Measurements from ENCODE around the gene PHF23.
A peak's percentile ranks its signal among the peaks of the same experiment; 100 is the strongest.

PHF23 gene

GRCh38 chr17:7279448-7279847 is 40.2 kb upstream of the PHF23 start:
- Histone ChIP-seq H3K27me3 (ENCODE audit: control insufficient read depth, insufficient read depth, low read length, poor library complexity, severe bottlenecking) (peaks cover 30% of the 10 kb centered on the region), H3K27ac (ENCODE audit: insufficient read depth, low read depth, low read length, poor library complexity, severe bottlenecking) (no peak overlapping the region), H3K4me3 (ENCODE audit: insufficient read depth, low read depth, low read length) (no peak overlapping the region), H3K36me3 (ENCODE audit: control insufficient read depth, insufficient read depth, low read length) (no peaks in the 10 kb centered on the region), H3K4me1 (ENCODE audit: control insufficient read depth, insufficient read depth, low read length) (no peaks in the 10 kb centered on the region), H3K9me3 (ENCODE audit: control insufficient read depth, low read length) (no peaks in the 10 kb centered on the region)
- 91 to 92% methylated on average over 7 to 8 of the region's 8 CpGs for WGBS, 2 experiments

GRCh38 chr17:7266784-7267183 is 27.5 kb upstream of the PHF23 start:
- Histone ChIP-seq H3K27ac (ENCODE audit: insufficient read depth, low read depth, low read length, poor library complexity, severe bottlenecking) (no peak overlapping the region), H3K4me1 (ENCODE audit: control insufficient read depth, insufficient read depth, low read length) (peaks cover 5% of the 10 kb centered on the region), H3K9me3 (ENCODE audit: control insufficient read depth, low read length) (no peaks in the 10 kb centered on the region), H3K27me3 (ENCODE audit: control insufficient read depth, insufficient read depth, low read length, poor library complexity, severe bottlenecking) (peaks cover 31% of the 10 kb centered on the region), H3K4me3 (ENCODE audit: insufficient read depth, low read depth, low read length) (no peak overlapping the region), H3K36me3 (ENCODE audit: control insufficient read depth, insufficient read depth, low read length) (no peaks in the 10 kb centered on the region)
- WGBS, 2 experiments: 85% methylated on average over 1 of the region's 1 CpG; no CpG with 5 or more reads in 1 of the 2 experiments

- WGBS, 2 experiments: 61 to 77% methylated on average over 4 of the region's 4 CpGs
- no peaks in the 10 kb centered on the region for H3K9me3 ChIP-seq (ENCODE audit: control insufficient read depth, low read length)
- H3K4me1 ChIP-seq (ENCODE audit: control insufficient read depth, insufficient read depth, low read length): peaks cover 9% of the 10 kb centered on the region
- H3K27ac ChIP-seq (ENCODE audit: insufficient read depth, low read depth, low read length, poor library complexity, severe bottlenecking): no peak overlapping the region
- H3K36me3 ChIP-seq (ENCODE audit: control insufficient read depth, insufficient read depth, low read length): no peaks in the 10 kb centered on the region
- no peak overlapping the region for H3K4me3 ChIP-seq (ENCODE audit: insufficient read depth, low read depth, low read length)
- H3K27me3 ChIP-seq (ENCODE audit: control insufficient read depth, insufficient read depth, low read length, poor library complexity, severe bottlenecking): peaks cover 50% of the 10 kb centered on the region
These were observed 24.5 kb upstream of the PHF23 start for GRCh38 chr17:7263801-7264078.

- H3K27me3 ChIP-seq (ENCODE audit: control insufficient read depth, insufficient read depth, low read length, poor library complexity, severe bottlenecking): peaks cover 50% of the 10 kb centered on the region
- peak overlapping the region; percentile 30 for H3K4me3 ChIP-seq (ENCODE audit: insufficient read depth, low read depth, low read length)
- H3K27ac ChIP-seq (ENCODE audit: insufficient read depth, low read depth, low read length, poor library complexity, severe bottlenecking): no peak overlapping the region
- WGBS, 2 experiments: 16 to 18% methylated on average over 26 of the region's 26 CpGs
- H3K4me1 ChIP-seq (ENCODE audit: control insufficient read depth, insufficient read depth, low read length): peaks cover 9% of the 10 kb centered on the region
- no peaks in the 10 kb centered on the region for H3K9me3 ChIP-seq (ENCODE audit: control insufficient read depth, low read length)
- H3K36me3 ChIP-seq (ENCODE audit: control insufficient read depth, insufficient read depth, low read length): no peaks in the 10 kb centered on the region
These were observed 23.9 kb upstream of the PHF23 start for GRCh38 chr17:7262935-7263800.

- peaks cover 9% of the 10 kb centered on the region for H3K4me1 ChIP-seq (ENCODE audit: control insufficient read depth, insufficient read depth, low read length)
- peak within 1 kb of the TSS; percentile 33 for H3K4me3 ChIP-seq (ENCODE audit: insufficient read depth, low read depth, low read length)
- H3K36me3 ChIP-seq (ENCODE audit: control insufficient read depth, insufficient read depth, low read length): no peaks in the 10 kb centered on the region
- WGBS, 2 experiments: 1 to 2% methylated on average over 64 of the region's 64 CpGs
- no peaks in the 10 kb centered on the region for H3K9me3 ChIP-seq (ENCODE audit: control insufficient read depth, low read length)
- no peak within 1 kb of the TSS for H3K27ac ChIP-seq (ENCODE audit: insufficient read depth, low read depth, low read length, poor library complexity, severe bottlenecking)
- peaks cover 50% of the 10 kb centered on the region for H3K27me3 ChIP-seq (ENCODE audit: control insufficient read depth, insufficient read depth, low read length, poor library complexity, severe bottlenecking)
These were observed 23.1 kb upstream of the PHF23 start, which contains the start of gene CLDN7 for GRCh38 chr17:7262192-7262934. TSS of gene CLDN7 (minus strand) at chr17:7262478. CDS start at chr17:7262043, 435 bp downstream.

GRCh38 chr17:7261379-7262191 is 22.3 kb upstream of the PHF23 start:
- Histone ChIP-seq H3K27me3 (ENCODE audit: control insufficient read depth, insufficient read depth, low read length, poor library complexity, severe bottlenecking) (peaks cover 50% of the 10 kb centered on the region), H3K9me3 (ENCODE audit: control insufficient read depth, low read length) (no peaks in the 10 kb centered on the region), H3K36me3 (ENCODE audit: control insufficient read depth, insufficient read depth, low read length) (peaks cover 3% of the 10 kb centered on the region), H3K4me1 (ENCODE audit: control insufficient read depth, insufficient read depth, low read length) (peaks cover 9% of the 10 kb centered on the region), H3K4me3 (ENCODE audit: insufficient read depth, low read depth, low read length) (peak overlapping the region; percentile 33), H3K27ac (ENCODE audit: insufficient read depth, low read depth, low read length, poor library complexity, severe bottlenecking) (no peak overlapping the region)
- 7 to 9% methylated on average over 71 of the region's 71 CpGs for WGBS, 2 experiments

- Histone ChIP-seq H3K36me3 (ENCODE audit: control insufficient read depth, insufficient read depth, low read length) (peaks cover 7% of the 10 kb centered on the region), H3K4me1 (ENCODE audit: control insufficient read depth, insufficient read depth, low read length) (peaks cover 9% of the 10 kb centered on the region), H3K27me3 (ENCODE audit: control insufficient read depth, insufficient read depth, low read length, poor library complexity, severe bottlenecking) (peaks cover 50% of the 10 kb centered on the region), H3K27ac (ENCODE audit: insufficient read depth, low read depth, low read length, poor library complexity, severe bottlenecking) (no peak overlapping the region), H3K9me3 (ENCODE audit: control insufficient read depth, low read length) (no peaks in the 10 kb centered on the region), H3K4me3 (ENCODE audit: insufficient read depth, low read depth, low read length) (peak overlapping the region; percentile 33)
- 11 to 13% methylated on average over 54 of the region's 54 CpGs for WGBS, 2 experiments
These were observed 21.6 kb upstream of the PHF23 start for GRCh38 chr17:7260651-7261378.

GRCh38 chr17:7260151-7260550 is 20.9 kb upstream of the PHF23 start:
- Histone ChIP-seq H3K36me3 (ENCODE audit: control insufficient read depth, insufficient read depth, low read length) (peaks cover 11% of the 10 kb centered on the region), H3K4me1 (ENCODE audit: control insufficient read depth, insufficient read depth, low read length) (peaks cover 9% of the 10 kb centered on the region), H3K4me3 (ENCODE audit: insufficient read depth, low read depth, low read length) (no peak overlapping the region), H3K27me3 (ENCODE audit: control insufficient read depth, insufficient read depth, low read length, poor library complexity, severe bottlenecking) (peaks cover 50% of the 10 kb centered on the region), H3K9me3 (ENCODE audit: control insufficient read depth, low read length) (no peaks in the 10 kb centered on the region), H3K27ac (ENCODE audit: insufficient read depth, low read depth, low read length, poor library complexity, severe bottlenecking) (no peak overlapping the region)
- WGBS, 2 experiments: 92 to 97% methylated on average over 4 of the region's 4 CpGs

- 90 to 94% methylated on average over 6 of the region's 6 CpGs for WGBS, 2 experiments
- H3K9me3 ChIP-seq (ENCODE audit: control insufficient read depth, low read length): no peaks in the 10 kb centered on the region
- H3K27me3 ChIP-seq (ENCODE audit: control insufficient read depth, insufficient read depth, low read length, poor library complexity, severe bottlenecking): peaks cover 47% of the 10 kb centered on the region
- H3K4me3 ChIP-seq (ENCODE audit: insufficient read depth, low read depth, low read length): no peak overlapping the region
- peaks cover 9% of the 10 kb centered on the region for H3K4me1 ChIP-seq (ENCODE audit: control insufficient read depth, insufficient read depth, low read length)
- H3K27ac ChIP-seq (ENCODE audit: insufficient read depth, low read depth, low read length, poor library complexity, severe bottlenecking): no peak overlapping the region
- peaks cover 13% of the 10 kb centered on the region for H3K36me3 ChIP-seq (ENCODE audit: control insufficient read depth, insufficient read depth, low read length)
These were observed 20.3 kb upstream of the PHF23 start for GRCh38 chr17:7259555-7259889.
